Gastroesophageal sphincter (tissue), 3 donors: ENCODE measurements around the gene ZNF3.

Experiments used
- CTCF ChIP-seq, 4 experiments: fragments of 200-600 bp in 2 of 4; fragments of 450-650 bp in 2 of 4; sonication (generic) in 1 of 4; IDR thresholded peaks; one replicate each; pipeline ENCODE4 v1.5.1; 2017 to 2019; ENCODE audit warnings: antibody characterized with exemption in 4 of 4, mild to moderate bottlenecking in 2 of 4, moderate library complexity in 2 of 4
- EP300 ChIP-seq: sonication (generic); formaldehyde crosslinking; IDR thresholded peaks from one replicate; pipeline ENCODE4 v1.6.1; 2017; ENCODE audit warnings: antibody characterized with exemption, mild to moderate bottlenecking
- POLR2A ChIP-seq, 2 donors: fragments of 450-650 bp; IDR thresholded peaks; one replicate each; pipeline ENCODE4 v1.6.1; 2017; ENCODE audit warnings: antibody characterized with exemption in 2 of 2, mild to moderate bottlenecking in 2 of 2, moderate library complexity in 1 of 2
- POLR2AphosphoS5 ChIP-seq: sonication (generic); formaldehyde crosslinking; IDR thresholded peaks from one replicate; pipeline ENCODE4 v1.6.1; 2017; ENCODE audit warnings: antibody characterized with exemption

DNA sequence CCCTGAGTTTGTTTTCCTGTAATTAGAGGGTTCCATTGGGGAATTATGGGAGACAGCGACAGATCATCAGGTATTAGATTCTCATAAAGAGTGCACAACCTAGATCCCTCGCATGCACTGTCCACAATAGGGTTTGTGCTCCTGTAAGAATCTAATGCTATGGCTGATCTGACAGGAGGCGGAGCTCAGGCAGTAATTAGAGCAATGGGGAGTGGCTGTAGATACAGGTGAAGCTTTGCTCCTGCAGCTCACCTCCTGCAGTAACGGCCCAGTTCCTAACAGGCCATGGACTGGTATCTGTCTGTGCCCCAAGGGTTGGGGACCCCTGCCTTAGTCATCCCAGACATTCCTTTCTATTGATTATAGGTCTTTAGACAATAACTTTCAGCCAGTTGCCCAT lies 32.8 kb downstream of the ZNF3 start:
- TF ChIP-seq EP300: no peak
- no peak for TF ChIP-seq POLR2AphosphoS5
- no peak for TF ChIP-seq POLR2A (IDR thresholded peaks at IDR 0.05)
- TF ChIP-seq CTCF (IDR thresholded peaks at IDR 0.05): no peak
